DOHH2 (cell line): ENCODE results near the gene DIP2B.

Source experiments
- EZH2phosphoT487 ChIP-seq: fragments of 200-600 bp; sonication (generic); IDR thresholded peaks from 2 replicates; pipeline ENCODE4 v1.6.1; 2017; ENCODE audit warnings: borderline replicate concordance, mild to moderate bottlenecking, antibody characterized with exemption, low read length, moderate library complexity, mixed read lengths
- TF ChIP-seq, protein P1 (sequence below): fragments of 200-600 bp; sonication (generic); IDR thresholded peaks from one replicate; pipeline ENCODE4 v1.5.1; 2014; ENCODE audit warnings: antibody characterized with exemption, mild to moderate bottlenecking, low read depth, low read length; ENCODE audit not compliant: poor library complexity, severe bottlenecking

- TF ChIP-seq, protein P1, sequence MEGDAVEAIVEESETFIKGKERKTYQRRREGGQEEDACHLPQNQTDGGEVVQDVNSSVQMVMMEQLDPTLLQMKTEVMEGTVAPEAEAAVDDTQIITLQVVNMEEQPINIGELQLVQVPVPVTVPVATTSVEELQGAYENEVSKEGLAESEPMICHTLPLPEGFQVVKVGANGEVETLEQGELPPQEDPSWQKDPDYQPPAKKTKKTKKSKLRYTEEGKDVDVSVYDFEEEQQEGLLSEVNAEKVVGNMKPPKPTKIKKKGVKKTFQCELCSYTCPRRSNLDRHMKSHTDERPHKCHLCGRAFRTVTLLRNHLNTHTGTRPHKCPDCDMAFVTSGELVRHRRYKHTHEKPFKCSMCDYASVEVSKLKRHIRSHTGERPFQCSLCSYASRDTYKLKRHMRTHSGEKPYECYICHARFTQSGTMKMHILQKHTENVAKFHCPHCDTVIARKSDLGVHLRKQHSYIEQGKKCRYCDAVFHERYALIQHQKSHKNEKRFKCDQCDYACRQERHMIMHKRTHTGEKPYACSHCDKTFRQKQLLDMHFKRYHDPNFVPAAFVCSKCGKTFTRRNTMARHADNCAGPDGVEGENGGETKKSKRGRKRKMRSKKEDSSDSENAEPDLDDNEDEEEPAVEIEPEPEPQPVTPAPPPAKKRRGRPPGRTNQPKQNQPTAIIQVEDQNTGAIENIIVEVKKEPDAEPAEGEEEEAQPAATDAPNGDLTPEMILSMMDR: no peak
- TF ChIP-seq EZH2phosphoT487: no peak
These were observed 104.6 kb downstream of the DIP2B start for GRCh38 chr12:50609292-50609874.
